Left renal cortex interstitium (tissue), 4 donors: ENCODE data around the gene EXOC4. TPM values are rescaled to one million over a fixed set of nuclear protein-coding genes. Genes with fewer than 3 reads are reported as not detected.
A peak's percentile ranks its signal among the peaks of the same experiment; 100 is the strongest.

Experiments
- DNase-seq, 4 donors: peaks; one replicate each; pipeline ENCODE4 v3.0.0-alpha.2; 2013; ENCODE audit warnings: low read depth in 4 of 4, low spot score in 2 of 4, missing footprints in 1 of 4
- polyA plus RNA-seq, 4 donors: library from polyadenylated mRNA; unstranded; fragments of 120-200 nt; gene quantifications; one replicate each; pipeline ENCODE4 v1.2.1, GENCODE V29; 2013; ENCODE audit not compliant: insufficient read length in 4 of 4

The EXOC4 gene
- polyA plus RNA-seq, 4 donors = 62.5 to 71.8 (median 67.1) TPM

GRCh38 chr7:133727476-133728214 is 474.8 kb downstream of the EXOC4 start:
- DNase-seq = no peak

- DNase-seq = no peak
Observed at GRCh38 chr7:133730360-133730759, 477.5 kb downstream of the EXOC4 start.

- no peak for DNase-seq
Observed at GRCh38 chr7:133733401-133733800, 480.5 kb downstream of the EXOC4 start.

- DNase-seq = no peak
Observed at GRCh38 chr7:133735222-133735621, 482.3 kb downstream of the EXOC4 start.

GRCh38 chr7:133739817-133740216 is 486.9 kb downstream of the EXOC4 start:
- no peak for DNase-seq

GRCh38 chr7:133741078-133741477 is 488.2 kb downstream of the EXOC4 start:
- DNase-seq = no peak

- no peak for DNase-seq
Observed at GRCh38 chr7:133741703-133742102, 488.8 kb downstream of the EXOC4 start.

- DNase-seq = peak in 1 of 4 donors; percentile 10
Observed at GRCh38 chr7:133742709-133743538, 490.0 kb downstream of the EXOC4 start.

GRCh38 chr7:133744451-133744850 is 491.6 kb downstream of the EXOC4 start:
- DNase-seq = no peak

GRCh38 chr7:133746305-133746704 is 493.4 kb downstream of the EXOC4 start:
- DNase-seq = no peak

GRCh38 chr7:133746847-133747246 is 494.0 kb downstream of the EXOC4 start:
- no peak for DNase-seq

GRCh38 chr7:133748443-133749407 is 495.8 kb downstream of the EXOC4 start:
- DNase-seq = no peak

GRCh38 chr7:133750287-133750686 is 497.4 kb downstream of the EXOC4 start:
- DNase-seq = no peak

GRCh38 chr7:133751079-133751478 is 498.2 kb downstream of the EXOC4 start:
- DNase-seq = no peak

- no peak for DNase-seq
Observed at GRCh38 chr7:133753513-133753912, 500.6 kb downstream of the EXOC4 start.

- no peak for DNase-seq
Observed at GRCh38 chr7:133754708-133755107, 501.8 kb downstream of the EXOC4 start.

GRCh38 chr7:133755901-133756300 is 503.0 kb downstream of the EXOC4 start:
- DNase-seq = no peak

GRCh38 chr7:133761443-133761842 is 508.6 kb downstream of the EXOC4 start:
- DNase-seq = no peak

- no peak for DNase-seq
Observed at GRCh38 chr7:133763076-133763640, 510.3 kb downstream of the EXOC4 start.

- DNase-seq = no peak
Observed at GRCh38 chr7:133769668-133770067, 516.8 kb downstream of the EXOC4 start.
